Right ventricle myocardium superior (tissue), 1 donor: ENCODE results near the gene DGKB. TPM values are rescaled to one million over a fixed set of nuclear protein-coding genes. Genes with fewer than 3 reads are reported as not detected.

Experiments used
- ATAC-seq: fragments of 200-7000 bp; cut with Tn5 transposase; one replicate; pipeline ENCODE4 v1.9.1; 2020; ENCODE audit warnings: mild to moderate bottlenecking; ENCODE audit not compliant: poor library complexity
- DNase-seq: peaks from one replicate; pipeline ENCODE4 v3.0.0-alpha.2; 2020
- intact Hi-C: fragments of 100-400 bp; cut with DNase I; formaldehyde crosslinking; loops from one replicate; pipeline ENCODE4 v1.11.2; 2022
- total RNA-seq: library from RNA; stranded (reverse); fragmentation: NEBNext Ultra II Directional; extraction: Animal tissue kit (Norgen Biotek cat#: 25700); gene quantifications from one replicate; pipeline ENCODE4 v1.2.1, GENCODE V29; 2021
- donor health status: DM: no; HTN: yes; CAD: no; lungs with severe emphysema.

DGKB gene
- total RNA-seq, 1 donor from 2014 or later: 0.30 TPM

GRCh38 chr7:14184292-14184864 lies 718.2 kb downstream of the DGKB start:
- intact Hi-C loops: no loop called here
- DNase-seq (no peak), ATAC-seq (no peak)

GRCh38 chr7:14179781-14180180 lies 722.8 kb downstream of the DGKB start:
- ATAC-seq (no peak), DNase-seq (no peak)
- intact Hi-C loops: no loop called here

GRCh38 chr7:14177876-14178275 lies 724.7 kb downstream of the DGKB start:
- DNase-seq: no peak
- intact Hi-C loops: no loop called here
- ATAC-seq: no peak

GRCh38 chr7:14170872-14171271 lies 731.7 kb downstream of the DGKB start:
- no peak for ATAC-seq
- DNase-seq: no peak
- intact Hi-C loops: no loop called here

GRCh38 chr7:14158111-14158510 lies 744.4 kb downstream of the DGKB start:
- ATAC-seq: no peak
- DNase-seq: no peak
- intact Hi-C loops: no loop called here

- intact Hi-C loops: no loop called here
- ATAC-seq (no peak), DNase-seq (no peak)
These were observed 746.1 kb downstream of the DGKB start for GRCh38 chr7:14156436-14156835.

GRCh38 chr7:14148974-14149373 lies 753.6 kb downstream of the DGKB start:
- intact Hi-C loops: no loop called here
- ATAC-seq (no peak), DNase-seq (no peak)

GRCh38 chr7:14147532-14147931 lies 755.0 kb downstream of the DGKB start:
- ATAC-seq: no peak

GRCh38 chr7:14144538-14144937 lies 758.0 kb downstream of the DGKB start:
- no peak for ATAC-seq
- intact Hi-C loops: no loop called here
- no peak for DNase-seq

More at GRCh38 chr7:14147532-14147931, 755.0 kb downstream of the DGKB start:
- DNase-seq: no peak
- intact Hi-C loops: no loop called here

GRCh38 chr7:14144109-14144508 lies 758.4 kb downstream of the DGKB start:
- ATAC-seq (no peak), DNase-seq (no peak)
- intact Hi-C loops: no loop called here

GRCh38 chr7:14137676-14138075 lies 764.9 kb downstream of the DGKB start:
- ATAC-seq: no peak
- no peak for DNase-seq
- intact Hi-C loops: no loop called here

- DNase-seq: no peak
- ATAC-seq: no peak
- intact Hi-C loops: no loop called here
These were observed 768.8 kb downstream of the DGKB start for GRCh38 chr7:14133752-14134151.

GRCh38 chr7:14125998-14126397 lies 776.6 kb downstream of the DGKB start:
- ATAC-seq: no peak
- intact Hi-C loops: no loop called here

GRCh38 chr7:14124716-14125115 lies 777.8 kb downstream of the DGKB start:
- intact Hi-C loops: no loop called here
- ATAC-seq (no peak), DNase-seq (no peak)

More at GRCh38 chr7:14125998-14126397, 776.6 kb downstream of the DGKB start:
- no peak for DNase-seq

- ATAC-seq (no peak), DNase-seq (no peak)
- intact Hi-C loops: no loop called here
These were observed 778.6 kb downstream of the DGKB start for GRCh38 chr7:14123923-14124322.

GRCh38 chr7:14115701-14116100 lies 786.9 kb downstream of the DGKB start:
- intact Hi-C loops: no loop called here
- DNase-seq: no peak
- no peak for ATAC-seq

GRCh38 chr7:14104861-14105260 lies 797.7 kb downstream of the DGKB start:
- intact Hi-C loops: no loop called here
- ATAC-seq (no peak), DNase-seq (no peak)

GRCh38 chr7:14096159-14096558 lies 806.4 kb downstream of the DGKB start:
- DNase-seq (no peak), ATAC-seq (no peak)

GRCh38 chr7:14095233-14095950 lies 807.2 kb downstream of the DGKB start:
- DNase-seq (no peak), ATAC-seq (no peak)
- intact Hi-C loops: no loop called here

More at GRCh38 chr7:14096159-14096558, 806.4 kb downstream of the DGKB start:
- intact Hi-C loops: no loop called here
